ENCODE data around the gene COL18A1.

Gene COL18A1

GRCh38 chr21:45415188-45415942 lies 10.4 kb downstream of the COL18A1 start:
- no peak for DNase-seq

GRCh38 chr21:45415943-45416611 lies 11.1 kb downstream of the COL18A1 start:
- DNase-seq, result no peak

GRCh38 chr21:45416620-45417019 lies 11.7 kb downstream of the COL18A1 start:
- no peak for DNase-seq

- no peak for DNase-seq
Observed at GRCh38 chr21:45417256-45417950, 12.4 kb downstream of the COL18A1 start.

- no peak for DNase-seq
Observed at GRCh38 chr21:45417951-45418300, 13.0 kb downstream of the COL18A1 start.

- no peak for DNase-seq
Observed at GRCh38 chr21:45418301-45419071, 13.5 kb downstream of the COL18A1 start.

GRCh38 chr21:45419162-45419561 lies 14.2 kb downstream of the COL18A1 start:
- no peak for DNase-seq

GRCh38 chr21:45420061-45421041 lies 15.4 kb downstream of the COL18A1 start:
- DNase-seq, result no peak

- DNase-seq, result no peak
Observed at GRCh38 chr21:45421071-45421845, 16.3 kb downstream of the COL18A1 start.

- no peak for DNase-seq
Observed at GRCh38 chr21:45421846-45422775, 17.1 kb downstream of the COL18A1 start.

- no peak for DNase-seq
Observed at GRCh38 chr21:45423201-45423955, 18.4 kb downstream of the COL18A1 start.

- no peak for DNase-seq
Observed at GRCh38 chr21:45423968-45424853, 19.2 kb downstream of the COL18A1 start.

- no peak for DNase-seq
Observed at GRCh38 chr21:45424854-45425795, 20.2 kb downstream of the COL18A1 start.

GRCh38 chr21:45427331-45428271 lies 22.6 kb downstream of the COL18A1 start:
- no peak for DNase-seq

- DNase-seq, result no peak
Observed at GRCh38 chr21:45428534-45428933, 23.6 kb downstream of the COL18A1 start.

Data from NCI-H1417 treated with DMSO at 0.1 percent for 48 hours (cell line).